PC-9 (cell line): ENCODE data around the gene UNC45A. TPM values are rescaled to one million over a fixed set of nuclear protein-coding genes. Genes with fewer than 3 reads are reported as not detected.
"Not testable (repeated sequence)": the region's sequence is repeated elsewhere in the genome, so short reads cannot be mapped to it uniquely, and the experiment has no call there.

Source experiments
- BruUV-seq: library from RNA; stranded (reverse); fragments of 400-500 nt; replicated peaks from 2 replicates; lab custom pipeline; 2021; lab: Mats Ljungman, UMichigan
- CTCF ChIA-PET: fragments of 300-600 bp; sonication (Branson Sonifier 250); formaldehyde crosslinking; loops from one replicate; lab custom pipeline; 2022; ENCODE audit warnings: antibody characterized with exemption; lab: Charles Lee
- POLR2A ChIA-PET: fragments of 300-600 bp; sonication (Branson Sonifier 250); formaldehyde crosslinking; loops from one replicate; lab custom pipeline; 2022; ENCODE audit warnings: antibody characterized with exemption; ENCODE audit not compliant: unreplicated experiment; lab: Charles Lee
- DNase-seq, 2 experiments: peaks; one replicate each; pipeline versions ENCODE4 v3.0.0 to v3.0.0-alpha.2; 2015 to 2022; ENCODE audit warnings: mixed read lengths in 1 of 2
- H2AFZ ChIP-seq: fragments of 200-600 bp; sonication (generic); 2 replicates; pipeline ENCODE4 v1.8.1; 2017; ENCODE audit warnings: antibody characterized with exemption
- H3F3A ChIP-seq: fragments of 200-600 bp; sonication (generic); 2 replicates; pipeline ENCODE4 v1.8.1; 2017; ENCODE audit warnings: antibody characterized with exemption, mild to moderate bottlenecking, low read depth; ENCODE audit not compliant: insufficient read depth
- H3K27ac ChIP-seq: fragments of 200-600 bp; sonication (generic); 2 replicates; pipeline ENCODE4 v1.6.1; 2016; ENCODE audit warnings: mixed run types
- H3K27me3 ChIP-seq: fragments of 200-600 bp; sonication (generic); 2 replicates; pipeline ENCODE4 v1.6.1; 2016; ENCODE audit warnings: low read depth, mixed run types; ENCODE audit not compliant: insufficient read depth
- H3K36me3 ChIP-seq: fragments of 200-600 bp; sonication (generic); 2 replicates; pipeline ENCODE4 v1.6.1; 2016; ENCODE audit warnings: low read depth, mixed run types
- H3K4me1 ChIP-seq: fragments of 200-600 bp; sonication (generic); replicated peaks from 2 replicates; pipeline ENCODE4 v1.6.1; 2016; ENCODE audit warnings: mixed run types; ENCODE audit not compliant: insufficient read depth
- H3K4me2 ChIP-seq: fragments of 200-600 bp; sonication (generic); 2 replicates; pipeline ENCODE4 v1.6.1; 2017; ENCODE audit warnings: mixed run types
- H3K4me3 ChIP-seq: fragments of 200-600 bp; sonication (generic); 2 replicates; pipeline ENCODE4 v1.6.1; 2016; ENCODE audit warnings: mixed run types
- H3K79me2 ChIP-seq: fragments of 200-600 bp; sonication (generic); 2 replicates; pipeline ENCODE4 v1.6.1; 2017; ENCODE audit warnings: low read depth, mixed run types
- H3K9me2 ChIP-seq: fragments of 200-600 bp; sonication (generic); 2 replicates; pipeline ENCODE4 v1.8.1; 2017; ENCODE audit warnings: mild to moderate bottlenecking; ENCODE audit not compliant: insufficient read depth
- H3K9me3 ChIP-seq: fragments of 200-600 bp; sonication (generic); 2 replicates; pipeline ENCODE4 v1.8.1; 2016; ENCODE audit warnings: low read depth; ENCODE audit not compliant: insufficient read depth
- H4K20me1 ChIP-seq: fragments of 200-600 bp; sonication (generic); 2 replicates; pipeline ENCODE4 v1.8.1; 2017; ENCODE audit not compliant: insufficient read depth
- CTCF ChIP-seq: fragments of 200-600 bp; sonication (generic); conservative IDR thresholded peaks from 2 replicates; pipeline ENCODE4 v1.6.1; 2017; ENCODE audit warnings: mixed run types, antibody characterized with exemption, mild to moderate bottlenecking, moderate library complexity
- EZH2 ChIP-seq: fragments of 200-600 bp; sonication (generic); IDR thresholded peaks from 2 replicates; pipeline ENCODE4 v1.8.0; 2017; ENCODE audit warnings: antibody characterized with exemption, low read depth
- intact Hi-C: fragments of 100-400 bp; cut with micrococcal nuclease; formaldehyde crosslinking; loops from one replicate; pipeline ENCODE4 v1.10.0; 2022; ENCODE audit not compliant: unreplicated experiment
- total RNA-seq: library from RNA; stranded (reverse); gene quantifications from 2 replicates; pipeline ENCODE4 v1.2.3, GENCODE V29; 2021

UNC45A gene
- total RNA-seq, 1 experiment from 2014 or later: 81.8 TPM

DNA sequence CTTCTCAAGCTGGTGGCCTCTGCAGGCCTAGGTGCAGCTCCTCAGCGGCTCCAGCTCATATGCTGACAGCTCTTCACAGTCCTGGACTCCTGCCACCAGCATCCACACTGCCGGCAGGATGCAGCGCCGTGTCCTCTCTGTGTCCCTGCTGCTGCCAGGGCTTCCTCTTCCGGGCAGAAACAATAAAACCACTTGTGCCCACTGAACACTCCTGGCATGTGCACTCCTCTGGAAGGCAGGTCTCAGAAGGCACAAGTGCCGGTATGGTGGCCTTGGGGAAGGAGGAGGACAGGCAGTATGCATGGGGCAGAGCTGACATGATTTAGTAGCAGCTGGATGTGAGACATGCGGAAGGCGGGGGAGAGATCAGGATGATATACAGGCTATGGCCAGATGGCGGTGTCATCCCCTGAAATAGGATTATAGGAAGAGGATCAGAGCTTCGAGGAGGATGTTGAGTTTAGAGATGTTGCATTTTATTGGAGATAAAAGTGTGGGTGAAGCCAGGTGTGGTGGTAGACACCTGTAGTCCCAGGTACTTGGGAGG lies 39.4 kb upstream of the UNC45A start:
- H3K27ac ChIP-seq: no peak overlapping the region
- no peaks in the 10 kb centered on the region for H3K9me3 ChIP-seq
- no peak overlapping the region for H3K4me3 ChIP-seq
- no peaks in the 10 kb centered on the region for H3K79me2 ChIP-seq
- ChIA-PET POLR2A (interaction anchor here (0.6 kb wide), 2 partner anchors 12 to 73 kb away, joined by 3 to 11 read pairs; no protein-coding TSS in a partner anchor), CTCF (no interaction called here)
- BruUV-seq: no TSS peak
- H3F3A ChIP-seq: no peaks in the 10 kb centered on the region
- H3K9me2 ChIP-seq: no peaks in the 10 kb centered on the region
- no peak overlapping the region for H3K4me2 ChIP-seq
- H2AFZ ChIP-seq: no peak overlapping the region
- no peaks in the 10 kb centered on the region for H3K27me3 ChIP-seq
- no peak for TF ChIP-seq CTCF
- TF ChIP-seq EZH2: no peak
- H4K20me1 ChIP-seq: no peaks in the 10 kb centered on the region
- DNase-seq: no peak
- intact Hi-C loops: no loop called here
- H3K36me3 ChIP-seq: no peaks in the 10 kb centered on the region
- no peaks in the 10 kb centered on the region for H3K4me1 ChIP-seq

- DNase-seq, H4K20me1 ChIP-seq, H3K4me1 ChIP-seq, BruUV-seq, intact Hi-C loops, H2AFZ ChIP-seq, H3K36me3 ChIP-seq, H3K27me3 ChIP-seq, H3F3A ChIP-seq, H3K79me2 ChIP-seq, H3K9me3 ChIP-seq, H3K4me3 ChIP-seq, H3K9me2 ChIP-seq, H3K4me2 ChIP-seq, H3K27ac ChIP-seq, CTCF ChIA-PET, POLR2A ChIA-PET: not testable (repeated sequence)
These were observed 37.9 kb upstream of the UNC45A start for GRCh38 chr15:90897131-90897655.

DNA sequence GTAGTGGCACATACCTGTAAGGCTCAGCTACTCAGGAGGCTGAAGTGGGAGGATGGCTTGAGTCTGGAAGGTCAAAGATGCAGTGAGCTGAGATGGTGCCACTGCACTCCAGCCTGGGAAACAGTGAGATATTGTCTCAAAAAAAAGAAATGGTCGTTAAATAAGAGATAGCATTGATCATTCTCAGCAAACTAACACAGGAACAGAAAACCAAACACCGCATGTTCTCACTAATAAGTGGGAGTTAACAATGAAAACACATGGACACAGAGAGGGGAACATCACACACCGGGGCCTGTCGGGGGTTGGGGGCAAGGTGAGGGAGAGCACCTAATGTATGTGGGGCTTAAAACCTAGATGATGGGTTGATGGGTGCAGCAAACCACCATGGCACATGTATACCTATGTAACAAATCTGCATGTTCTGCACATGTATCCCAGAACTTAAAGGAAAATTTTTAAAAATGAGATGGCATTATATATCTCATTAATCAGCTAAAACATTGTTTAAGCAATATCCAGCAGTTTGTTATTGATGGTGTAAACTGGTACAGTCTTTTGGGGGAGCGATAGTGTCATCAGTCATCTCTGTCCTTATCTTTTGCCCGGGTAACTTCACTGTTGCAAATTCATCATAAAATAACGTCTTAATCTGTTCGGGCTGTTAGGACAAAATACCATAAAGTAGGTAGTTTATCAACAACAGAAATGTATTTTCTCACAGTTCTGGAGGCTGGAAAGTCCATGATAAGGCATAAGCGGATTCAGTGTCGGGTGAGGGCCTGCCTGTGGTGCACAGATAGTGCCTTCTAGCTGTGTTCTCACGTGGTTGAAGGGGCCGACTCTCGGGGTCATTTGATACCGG lies 33.7 kb upstream of the UNC45A start:
- no peaks in the 10 kb centered on the region for H4K20me1 ChIP-seq
- H3K27ac ChIP-seq: no peak overlapping the region
- no peaks in the 10 kb centered on the region for H3K36me3 ChIP-seq
- H3K9me2 ChIP-seq: no peaks in the 10 kb centered on the region
- no peak for DNase-seq
- H3K79me2 ChIP-seq: no peaks in the 10 kb centered on the region
- peaks cover 18% of the 10 kb centered on the region; the same call in 1 of the 2 replicates for H3F3A ChIP-seq
- ChIA-PET CTCF (interaction anchor here (0.8 kb wide), 1 partner anchor 238 kb away, joined by 3 read pairs; no protein-coding TSS in a partner anchor), POLR2A (interaction anchor here (0.6 kb wide), 1 partner anchor 30 kb away, joined by 3 read pairs; no protein-coding TSS in a partner anchor)
- BruUV-seq: no TSS peak
- H3K27me3 ChIP-seq: no peaks in the 10 kb centered on the region
- peak overlapping the region; percentile 60; the same call in 1 of the 2 replicates for H3K4me3 ChIP-seq
- H3K4me1 ChIP-seq: peaks cover 18% of the 10 kb centered on the region
- intact Hi-C loops: loop anchor here (2.0 to 5.0 kb wide), 2 partner anchors 29 to 131 kb away; no protein-coding TSS in a partner anchor
- no peak for TF ChIP-seq EZH2
- TF ChIP-seq CTCF: no peak
- peak overlapping the region; percentile 76 for H3K4me2 ChIP-seq
- H3K9me3 ChIP-seq: no peaks in the 10 kb centered on the region
- H2AFZ ChIP-seq: peak overlapping the region; percentile 94
